HepG2 (cell line): ENCODE measurements around the gene ARIH2. TPM values are rescaled to one million over a fixed set of nuclear protein-coding genes. Genes with fewer than 3 reads are reported as not detected.

Source experiments
- ATAC-seq: fragments of 200-7000 bp; cut with Tn5 transposase; 3 replicates; pipeline ENCODE4 v1.9.1; 2020; ENCODE audit warnings: mild to moderate bottlenecking, moderate library complexity
- BruUV-seq: library from RNA; stranded (reverse); fragments of 400-500 nt; replicated peaks from 2 replicates; lab custom pipeline; 2021; lab: Mats Ljungman, UMichigan
- CTCF ChIA-PET: fragments of 300-600 bp; formaldehyde crosslinking; extraction: SDS; loops from one replicate; lab custom pipeline; 2021; ENCODE audit warnings: low total read pairs, inconsistent platforms, low intra/inter-chr PET ratio; lab: Yijun Ruan, JAX
- POLR2A ChIA-PET: fragments of 350-600 bp; sonication (Branson Sonifier 250); formaldehyde crosslinking; loops from one replicate; lab custom pipeline; 2020; ENCODE audit warnings: antibody characterized with exemption, inconsistent platforms; lab: Yijun Ruan, JAX
- DNase-seq: peaks from one replicate; pipeline ENCODE4 v3.0.0-alpha.2; 2015; ENCODE audit warnings: low spot score
- FAIRE-seq: peaks from 3 replicates; lab custom pipeline; 2011; peaks lifted over from hg19 to GRCh38; lab: Jason Lieb, UNC
- H2AFZ ChIP-seq: one replicate; pipeline ENCODE4 v1.6.1; 2011; ENCODE audit warnings: low read length, inconsistent platforms
- H3K27ac ChIP-seq: fragments of 300-600 bp; 3 replicates; pipeline ENCODE4 v1.8.0; 2011; ENCODE audit warnings: mixed run types, mild to moderate bottlenecking, mixed read lengths, low read length, inconsistent platforms; ENCODE audit not compliant: insufficient read depth; ENCODE audit errors: extremely low read length
- H3K27me3 ChIP-seq, 2 experiments: fragments of 200-600 bp in 1 of 2; 2 replicates in 1 of 2; 3 replicates in 1 of 2; pipeline versions ENCODE4 v1.6.0 to v1.8.0; 2011; ENCODE audit warnings: low read length in 2 of 2, mild to moderate bottlenecking in 2 of 2, moderate library complexity in 2 of 2, inconsistent platforms in 1 of 2; ENCODE audit not compliant: insufficient read depth in 2 of 2, control insufficient read depth in 1 of 2
- H3K36me3 ChIP-seq, 2 experiments: fragments of 200-600 bp in 1 of 2; replicated peaks in 1 of 2; 2 replicates in 1 of 2; 3 replicates in 1 of 2; pipeline versions ENCODE4 v1.5.1 to v1.8.0; 2011; ENCODE audit warnings: low read length in 2 of 2, inconsistent platforms in 1 of 2; ENCODE audit not compliant: insufficient read depth in 2 of 2, control insufficient read depth in 1 of 2
- H3K4me1 ChIP-seq: 2 replicates; pipeline ENCODE4 v1.5.1; 2012; ENCODE audit warnings: low read length, inconsistent platforms; ENCODE audit not compliant: insufficient read depth
- H3K4me2 ChIP-seq: 2 replicates; pipeline ENCODE4 v1.6.0; 2011; ENCODE audit warnings: low read depth, low read length, inconsistent platforms
- H3K4me3 ChIP-seq, 3 experiments: fragments of 200-600 bp in 1 of 3; sonication (generic), shearing (Covaris generic) in 1 of 3; replicated peaks in 1 of 3; 2 replicates each; pipeline ENCODE4 v1.5.1; 2011 to 2016; ENCODE audit warnings: low read length in 3 of 3, inconsistent platforms in 2 of 3, low read depth in 2 of 3, mild to moderate bottlenecking in 2 of 3, control low read depth in 1 of 3, mixed read lengths in 1 of 3; ENCODE audit not compliant: insufficient read depth in 1 of 3
- H3K79me2 ChIP-seq: one replicate; pipeline ENCODE4 v1.6.1; 2011; ENCODE audit warnings: low read length, inconsistent platforms; ENCODE audit not compliant: insufficient read depth
- H3K9ac ChIP-seq: 2 replicates; pipeline ENCODE4 v1.6.0; 2011; ENCODE audit warnings: mild to moderate bottlenecking, low read depth, low read length, inconsistent platforms; ENCODE audit not compliant: insufficient read depth
- H3K9me3 ChIP-seq: 2 replicates; pipeline ENCODE4 v1.5.1; 2012; ENCODE audit warnings: mild to moderate bottlenecking, low read length
- H4K20me1 ChIP-seq: 2 replicates; pipeline ENCODE4 v1.6.0; 2011; ENCODE audit warnings: inconsistent platforms, mild to moderate bottlenecking, low read length, moderate library complexity; ENCODE audit not compliant: insufficient read depth
- ARNT ChIP-seq: fragments of 450-650 bp; IDR thresholded peaks from 2 replicates; pipeline ENCODE4 v1.6.1; 2017
- ATRX ChIP-seq: sonication (generic); formaldehyde crosslinking; IDR thresholded peaks from 2 replicates; pipeline ENCODE4 v1.4.0; 2020; ENCODE audit warnings: missing genetic modification reagents, borderline replicate concordance
- CREB1 ChIP-seq, 2 experiments: fragments of 450-650 bp in 1 of 2; IDR thresholded peaks; 2 replicates each; pipeline ENCODE4 v1.6.1; 2016 to 2017; ENCODE audit warnings: control low read depth in 1 of 2, mild to moderate bottlenecking in 1 of 2, missing compliant biosample characterization in 1 of 2, missing genetic modification characterization in 1 of 2
- EEA1 ChIP-seq: sonication (generic); formaldehyde crosslinking; IDR thresholded peaks from 2 replicates; pipeline ENCODE4 v1.5.1; 2020; ENCODE audit warnings: mild to moderate bottlenecking, missing genetic modification reagents, borderline replicate concordance
- FOXK1 ChIP-seq: sonication (generic); formaldehyde crosslinking; IDR thresholded peaks from 2 replicates; pipeline ENCODE4 v1.4.0; 2020; ENCODE audit warnings: low read depth, missing genetic modification reagents, borderline replicate concordance
- JUN ChIP-seq: sonication (generic); formaldehyde crosslinking; IDR thresholded peaks from 2 replicates; pipeline ENCODE4 v1.4.0; 2020; ENCODE audit warnings: mild to moderate bottlenecking, missing genetic modification reagents
- RFX1 ChIP-seq: fragments of 450-650 bp; IDR thresholded peaks from 2 replicates; pipeline ENCODE4 v1.6.1; 2017
- ZNF367 ChIP-seq: sonication (generic); formaldehyde crosslinking; IDR thresholded peaks from 2 replicates; pipeline ENCODE4 v1.4.0; 2020; ENCODE audit warnings: missing genetic modification reagents, borderline replicate concordance
- ZNF382 ChIP-seq: sonication (generic); formaldehyde crosslinking; IDR thresholded peaks from 2 replicates; pipeline ENCODE4 v1.5.0; 2020; ENCODE audit warnings: missing genetic modification reagents, mild to moderate bottlenecking, borderline replicate concordance
- ZNF460 ChIP-seq: sonication (generic); formaldehyde crosslinking; IDR thresholded peaks from 2 replicates; pipeline ENCODE4 v1.5.1; 2020; ENCODE audit warnings: missing genetic modification reagents, mild to moderate bottlenecking, borderline replicate concordance
- ZNF496 ChIP-seq: sonication (generic); formaldehyde crosslinking; IDR thresholded peaks from 2 replicates; pipeline ENCODE4 v1.8.1; 2023; ENCODE audit warnings: mild to moderate bottlenecking, moderate library complexity, missing genetic modification reagents; ENCODE audit not compliant: insufficient replicate concordance
- ZNF556 ChIP-seq: sonication (generic); formaldehyde crosslinking; IDR thresholded peaks from 2 replicates; pipeline ENCODE4 v1.4.0; 2020; ENCODE audit warnings: mild to moderate bottlenecking, missing genetic modification reagents, borderline replicate concordance
- ZNF562 ChIP-seq: sonication (generic); formaldehyde crosslinking; IDR thresholded peaks from 2 replicates; pipeline ENCODE4 v1.8.0; 2022; ENCODE audit warnings: missing genetic modification reagents, borderline replicate concordance
- ZNF607 ChIP-seq: sonication (generic); formaldehyde crosslinking; IDR thresholded peaks from 2 replicates; pipeline ENCODE4 v1.5.1; 2020; ENCODE audit warnings: missing genetic modification reagents, mild to moderate bottlenecking, borderline replicate concordance
- ZNF609 ChIP-seq: sonication (generic); formaldehyde crosslinking; IDR thresholded peaks from 2 replicates; pipeline ENCODE4 v1.4.0; 2020; ENCODE audit warnings: mild to moderate bottlenecking, missing genetic modification reagents, borderline replicate concordance
- ZNF687 ChIP-seq: sonication (generic); formaldehyde crosslinking; IDR thresholded peaks from 2 replicates; pipeline ENCODE4 v1.5.1; 2020; ENCODE audit warnings: mild to moderate bottlenecking, missing genetic modification reagents, moderate library complexity
- WGBS: methylation state at CpG from one replicate; pipeline ENCODE4 v1.1.6; 2017; ENCODE audit warnings: low lambda C conversion rate; 5-methylcytosine and 5-hydroxymethylcytosine counted together
- in situ Hi-C: cut with HindIII; loops from 2 replicates; pipeline ENCODE4 v1.10.0; 2017; ENCODE audit warnings: low pct_unique_long_range_greater_than_20kb; ENCODE audit not compliant: extremely low pct_ligation_motif_present
- intact Hi-C: fragments of 100-400 bp; cut with micrococcal nuclease; formaldehyde crosslinking; loops from one replicate; pipeline ENCODE4 v1.10.0; 2022; ENCODE audit not compliant: unreplicated experiment
- polyA plus RNA-seq, 8 experiments: library from polyadenylated mRNA; depleted of rRNA in 3 of 8; stranded (reverse) in 7 of 8; unstranded in 1 of 8; fragments of >200 nt; fragmentation: Illumina TruSeq in 4 of 8; extraction: Trizol in 4 of 8; gene quantifications; 2 replicates each; pipeline versions ENCODE4 v1.2.1 to v1.2.3, GENCODE V29; 2011 to 2016; ENCODE audit warnings: low read depth in 4 of 8, missing spikeins in 1 of 8, mixed read lengths in 1 of 8; ENCODE audit not compliant: insufficient read depth in 1 of 8
- total RNA-seq, 5 experiments: library from RNA; depleted of rRNA; stranded (reverse); fragments of >200 nt; fragmentation: Illumina TruSeq; extraction: Trizol; gene quantifications; 2 replicates each; pipeline ENCODE4 v1.2.3, GENCODE V29; 2016; ENCODE audit warnings: low read depth in 1 of 5

The ARIH2 gene
- total and polyA plus RNA-seq, 2 of the 13 experiments (the other 11 are each of a cell fraction or from before 2014, with no cell fraction given), result 64.8 to 83.3 TPM

- TF ChIP-seq ZNF687 (CRISPR knock-in tag) (no peak), ARNT (no peak), FOXK1 (CRISPR knock-in tag) (no peak), EEA1 (no peak)
- TF ChIP-seq, all 625 proteins: peak for 0
Observed at GRCh38 chr3:48891606-48892005, 27.0 kb upstream of the ARIH2 start (continued).

DNA sequence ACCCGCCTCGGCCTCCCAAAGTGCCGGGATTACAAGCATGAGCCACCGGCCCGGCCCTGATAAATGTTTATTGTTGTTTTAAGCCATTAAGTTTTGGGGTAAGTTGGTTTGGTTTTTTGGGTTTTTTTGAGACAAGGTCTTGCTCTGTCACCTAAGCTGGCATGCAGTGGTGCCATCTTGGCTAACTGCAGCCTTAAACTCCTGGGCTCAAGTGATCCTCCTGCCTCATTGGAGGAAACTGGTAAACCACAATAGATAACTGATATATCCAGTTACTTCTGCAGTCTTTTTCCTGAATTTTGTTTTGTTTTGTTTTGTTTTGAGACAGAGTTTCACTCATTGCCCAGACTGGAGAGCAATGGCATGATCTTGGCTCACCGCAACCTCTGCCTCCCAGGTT lies 24.1 kb upstream of the ARIH2 start:
- H3K9me3 ChIP-seq, result no peaks in the 10 kb centered on the region
- ATAC-seq (no peak), FAIRE-seq (no peak), DNase-seq (no peak)
- H3K4me3 ChIP-seq, result no peak overlapping the region
- H3K27ac ChIP-seq, result no peak overlapping the region
- no peaks in the 10 kb centered on the region for H4K20me1 ChIP-seq
- ChIA-PET POLR2A (no interaction called here), CTCF (no interaction called here)
- in situ Hi-C loops, result no loop called here
- no peak overlapping the region for H3K9ac ChIP-seq
- H3K4me2 ChIP-seq, result no peak overlapping the region
- peaks cover 36% of the 10 kb centered on the region for H3K4me1 ChIP-seq
- 93% methylated on average over 6 of the region's 6 CpGs for WGBS
- H3K27me3 ChIP-seq, result no peaks in the 10 kb centered on the region
- no peaks in the 10 kb centered on the region for H3K79me2 ChIP-seq
- no peaks in the 10 kb centered on the region for H3K36me3 ChIP-seq
- intact Hi-C loops, result no loop called here
- H2AFZ ChIP-seq, result no peak overlapping the region
- BruUV-seq, result no TSS peak
- TF ChIP-seq ATRX (CRISPR knock-in tag) (no peak), ZNF367 (no peak), ZNF496 (CRISPR knock-in tag) (no peak), ZNF382 (CRISPR knock-in tag) (no peak), RFX1 (no peak), JUN (CRISPR knock-in tag) (no peak), ZNF562 (CRISPR knock-in tag) (no peak), CREB1 (IDR thresholded peaks at IDR 0.05) (no peak), CREB1 (CRISPR knock-in tag; IDR thresholded peaks at IDR 0.05) (no peak), ZNF460 (CRISPR knock-in tag) (no peak), ZNF607 (CRISPR knock-in tag) (no peak), ZNF609 (CRISPR knock-in tag) (no peak), ZNF556 (CRISPR knock-in tag) (no peak)
